ENCODE measurements around the gene CBX8.

GRCh38 chr17:79819085-79819484 lies 22.2 kb upstream of the CBX8 start:
- no peak for TF ChIP-seq CTCF (IDR thresholded peaks at IDR 0.05; ENCODE audit: insufficient read depth, low read length, poor library complexity, severe bottlenecking)
- no peak for TF ChIP-seq EZH2phosphoT487 (conservative IDR thresholded peaks at IDR 0.05; ENCODE audit: low read length)
